Parathyroid adenoma (tissue), 2 donors: ENCODE measurements around the gene HBP1.

ENCODE experiments used
- H2AFZ ChIP-seq: fragments of 300-600 bp; sonication (generic); one replicate; pipeline ENCODE4 v1.7.0; 2017; ENCODE audit warnings: antibody characterized with exemption, mild to moderate bottlenecking
- H3K27ac ChIP-seq: fragments of 300-600 bp; sonication (generic); one replicate; pipeline ENCODE4 v1.7.0; 2017
- H3K27me3 ChIP-seq: fragments of 300-600 bp; sonication (generic); one replicate; pipeline ENCODE4 v1.7.0; 2017; ENCODE audit warnings: low read length; ENCODE audit not compliant: control insufficient read depth, insufficient read depth
- H3K36me3 ChIP-seq: fragments of 300-600 bp; sonication (generic); one replicate; pipeline ENCODE4 v1.7.0; 2017; ENCODE audit warnings: low read length; ENCODE audit not compliant: control insufficient read depth, insufficient read depth
- H3K4me1 ChIP-seq: fragments of 300-600 bp; sonication (generic); one replicate; pipeline ENCODE4 v1.7.0; 2017; ENCODE audit warnings: control low read depth
- H3K4me2 ChIP-seq: fragments of 300-600 bp; sonication (generic); one replicate; pipeline ENCODE4 v1.7.0; 2017; ENCODE audit warnings: low read length
- H3K4me3 ChIP-seq: fragments of 300-600 bp; sonication (generic); one replicate; pipeline ENCODE4 v1.7.0; 2017; ENCODE audit warnings: low read depth, low read length
- H3K79me2 ChIP-seq: fragments of 300-600 bp; sonication (generic); one replicate; pipeline ENCODE4 v1.7.0; 2017; ENCODE audit warnings: control low read depth
- H3K9ac ChIP-seq: fragments of 300-600 bp; sonication (generic); one replicate; pipeline ENCODE4 v1.7.0; 2017; ENCODE audit warnings: mild to moderate bottlenecking
- H3K9me3 ChIP-seq: fragments of 300-600 bp; sonication (generic); one replicate; pipeline ENCODE4 v1.7.0; 2017; ENCODE audit warnings: low read length; ENCODE audit not compliant: control insufficient read depth
- TF ChIP-seq, protein P1 (sequence below): fragments of 300-600 bp; sonication (generic); IDR thresholded peaks from one replicate; pipeline ENCODE4 v1.7.0; 2017; ENCODE audit warnings: antibody characterized with exemption, mild to moderate bottlenecking
- donor health status: primary hyperparathyroidism.

Gene HBP1

GRCh38 chr7:107164092-107164491 lies 4.7 kb upstream of the HBP1 start:
- Histone ChIP-seq H3K36me3 (no peaks in the 10 kb centered on the region), H3K4me2 (no peak overlapping the region), H3K9ac (no peak overlapping the region), H3K79me2 (no peaks in the 10 kb centered on the region), H3K9me3 (no peaks in the 10 kb centered on the region), H3K4me3 (no peak overlapping the region), H3K27me3 (no peaks in the 10 kb centered on the region), H2AFZ (no peak overlapping the region), H3K27ac (no peak overlapping the region), H3K4me1 (peaks cover 11% of the 10 kb centered on the region)
- TF ChIP-seq, protein P1, sequence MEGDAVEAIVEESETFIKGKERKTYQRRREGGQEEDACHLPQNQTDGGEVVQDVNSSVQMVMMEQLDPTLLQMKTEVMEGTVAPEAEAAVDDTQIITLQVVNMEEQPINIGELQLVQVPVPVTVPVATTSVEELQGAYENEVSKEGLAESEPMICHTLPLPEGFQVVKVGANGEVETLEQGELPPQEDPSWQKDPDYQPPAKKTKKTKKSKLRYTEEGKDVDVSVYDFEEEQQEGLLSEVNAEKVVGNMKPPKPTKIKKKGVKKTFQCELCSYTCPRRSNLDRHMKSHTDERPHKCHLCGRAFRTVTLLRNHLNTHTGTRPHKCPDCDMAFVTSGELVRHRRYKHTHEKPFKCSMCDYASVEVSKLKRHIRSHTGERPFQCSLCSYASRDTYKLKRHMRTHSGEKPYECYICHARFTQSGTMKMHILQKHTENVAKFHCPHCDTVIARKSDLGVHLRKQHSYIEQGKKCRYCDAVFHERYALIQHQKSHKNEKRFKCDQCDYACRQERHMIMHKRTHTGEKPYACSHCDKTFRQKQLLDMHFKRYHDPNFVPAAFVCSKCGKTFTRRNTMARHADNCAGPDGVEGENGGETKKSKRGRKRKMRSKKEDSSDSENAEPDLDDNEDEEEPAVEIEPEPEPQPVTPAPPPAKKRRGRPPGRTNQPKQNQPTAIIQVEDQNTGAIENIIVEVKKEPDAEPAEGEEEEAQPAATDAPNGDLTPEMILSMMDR: no peak

GRCh38 chr7:107165341-107165740 lies 3.5 kb upstream of the HBP1 start:
- Histone ChIP-seq H3K79me2 (no peaks in the 10 kb centered on the region), H3K9ac (no peak overlapping the region), H3K27me3 (no peaks in the 10 kb centered on the region), H3K9me3 (no peaks in the 10 kb centered on the region), H3K27ac (no peak overlapping the region), H3K4me2 (no peak overlapping the region), H3K4me1 (peaks cover 11% of the 10 kb centered on the region), H3K36me3 (no peaks in the 10 kb centered on the region), H3K4me3 (no peak overlapping the region), H2AFZ (peak overlapping the region; percentile 59)
- TF ChIP-seq, protein P1: no peak

- H3K27ac ChIP-seq: peak overlapping the region; percentile 96
- TF ChIP-seq, protein P1: no peak
- no peak overlapping the region for H3K9ac ChIP-seq
- H3K27me3 ChIP-seq: no peaks in the 10 kb centered on the region
- H3K9me3 ChIP-seq: no peaks in the 10 kb centered on the region
- peaks cover 8% of the 10 kb centered on the region for H3K79me2 ChIP-seq
- peak overlapping the region; percentile 90 for H2AFZ ChIP-seq
- peaks cover 14% of the 10 kb centered on the region for H3K4me1 ChIP-seq
- H3K4me3 ChIP-seq: peak overlapping the region; percentile 91
- no peaks in the 10 kb centered on the region for H3K36me3 ChIP-seq
- peak overlapping the region; percentile 55 for H3K4me2 ChIP-seq
These were observed 1.9 kb upstream of the HBP1 start for GRCh38 chr7:107166736-107167426.

GRCh38 chr7:107167483-107168232 lies 1.1 kb upstream of the HBP1 start:
- H3K4me1 ChIP-seq: peaks cover 14% of the 10 kb centered on the region
- H3K9ac ChIP-seq: peak overlapping the region; percentile 7
- peaks cover 15% of the 10 kb centered on the region for H3K79me2 ChIP-seq
- H3K27me3 ChIP-seq: no peaks in the 10 kb centered on the region
- H3K36me3 ChIP-seq: no peaks in the 10 kb centered on the region
- H2AFZ ChIP-seq: peak overlapping the region; percentile 90
- no peaks in the 10 kb centered on the region for H3K9me3 ChIP-seq
- H3K27ac ChIP-seq: peak overlapping the region; percentile 96
- TF ChIP-seq, protein P1: peak; percentile 23
- H3K4me2 ChIP-seq: peak overlapping the region; percentile 55
- peak overlapping the region; percentile 91 for H3K4me3 ChIP-seq
